Measurements from ENCODE around the gene TUT7.

TUT7 gene

DNA sequence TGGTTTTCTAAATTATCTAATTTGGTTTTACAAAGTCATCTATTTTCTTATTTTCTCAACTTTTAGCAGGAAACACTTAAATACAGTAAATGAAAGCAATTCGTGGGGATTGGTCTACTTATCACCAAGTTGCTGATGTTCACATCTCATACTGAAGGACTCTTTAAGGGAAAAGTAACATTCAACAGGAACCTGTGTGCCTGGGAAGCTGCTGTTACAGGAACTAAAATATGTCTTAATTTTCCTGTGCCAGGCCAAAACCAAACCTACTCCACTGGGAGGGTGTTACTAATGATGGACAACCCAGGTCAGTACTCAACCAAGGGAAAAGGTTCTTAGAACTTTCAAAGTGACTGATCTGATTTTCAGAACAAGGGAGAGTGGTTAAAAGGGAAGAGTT is 77.1 kb downstream of the TUT7 start:
- no peak overlapping the region for H3K4me3 ChIP-seq (replicated peaks; ENCODE audit: low read depth, low read length)
- TF ChIP-seq, protein P1, sequence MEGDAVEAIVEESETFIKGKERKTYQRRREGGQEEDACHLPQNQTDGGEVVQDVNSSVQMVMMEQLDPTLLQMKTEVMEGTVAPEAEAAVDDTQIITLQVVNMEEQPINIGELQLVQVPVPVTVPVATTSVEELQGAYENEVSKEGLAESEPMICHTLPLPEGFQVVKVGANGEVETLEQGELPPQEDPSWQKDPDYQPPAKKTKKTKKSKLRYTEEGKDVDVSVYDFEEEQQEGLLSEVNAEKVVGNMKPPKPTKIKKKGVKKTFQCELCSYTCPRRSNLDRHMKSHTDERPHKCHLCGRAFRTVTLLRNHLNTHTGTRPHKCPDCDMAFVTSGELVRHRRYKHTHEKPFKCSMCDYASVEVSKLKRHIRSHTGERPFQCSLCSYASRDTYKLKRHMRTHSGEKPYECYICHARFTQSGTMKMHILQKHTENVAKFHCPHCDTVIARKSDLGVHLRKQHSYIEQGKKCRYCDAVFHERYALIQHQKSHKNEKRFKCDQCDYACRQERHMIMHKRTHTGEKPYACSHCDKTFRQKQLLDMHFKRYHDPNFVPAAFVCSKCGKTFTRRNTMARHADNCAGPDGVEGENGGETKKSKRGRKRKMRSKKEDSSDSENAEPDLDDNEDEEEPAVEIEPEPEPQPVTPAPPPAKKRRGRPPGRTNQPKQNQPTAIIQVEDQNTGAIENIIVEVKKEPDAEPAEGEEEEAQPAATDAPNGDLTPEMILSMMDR (IDR thresholded peaks at IDR 0.05; ENCODE audit: insufficient read depth, low read length, poor library complexity, severe bottlenecking) = no peak
- H3K36me3 ChIP-seq (ENCODE audit: control insufficient read depth, insufficient read depth, low read length) = peaks cover 3% of the 10 kb centered on the region; the same call in 1 of the 2 replicates

DNA sequence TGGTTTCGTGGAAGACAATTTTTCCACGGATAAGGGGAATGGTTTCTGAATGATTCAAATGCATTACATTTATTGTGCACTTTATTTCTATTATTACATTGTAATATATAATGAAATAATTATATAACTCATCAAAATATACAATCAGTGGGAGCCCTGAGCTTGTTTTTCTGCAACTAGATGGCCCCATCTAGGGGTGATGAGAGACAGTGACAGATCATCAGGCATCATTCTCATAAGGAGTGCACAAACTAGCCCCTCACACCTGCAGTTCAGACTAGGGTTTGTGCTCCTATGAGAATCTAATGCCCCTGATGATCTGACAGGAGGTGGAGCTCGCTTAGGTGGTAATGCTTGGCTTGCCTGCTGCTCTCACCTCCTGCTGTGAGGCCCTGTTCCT is 78.2 kb downstream of the TUT7 start:
- H3K36me3 ChIP-seq (ENCODE audit: control insufficient read depth, insufficient read depth, low read length) = peaks cover 6% of the 10 kb centered on the region
- no peak overlapping the region for H3K4me3 ChIP-seq (replicated peaks; ENCODE audit: low read depth, low read length)
- DNase-seq (ENCODE audit: extremely low read depth, insufficient read length) = no peak
- TF ChIP-seq, protein P1 (IDR thresholded peaks at IDR 0.05; ENCODE audit: insufficient read depth, low read length, poor library complexity, severe bottlenecking) = peak; percentile 23
- H3K27me3 ChIP-seq (replicated peaks; ENCODE audit: control insufficient read depth, insufficient read depth, low read length) = no peaks in the 10 kb centered on the region

More for the DNA sequence above, 77.1 kb downstream of the TUT7 start:
- H3K27me3 ChIP-seq (replicated peaks; ENCODE audit: control insufficient read depth, insufficient read depth, low read length) = no peaks in the 10 kb centered on the region
- DNase-seq (ENCODE audit: extremely low read depth, insufficient read length) = no peak

DNA sequence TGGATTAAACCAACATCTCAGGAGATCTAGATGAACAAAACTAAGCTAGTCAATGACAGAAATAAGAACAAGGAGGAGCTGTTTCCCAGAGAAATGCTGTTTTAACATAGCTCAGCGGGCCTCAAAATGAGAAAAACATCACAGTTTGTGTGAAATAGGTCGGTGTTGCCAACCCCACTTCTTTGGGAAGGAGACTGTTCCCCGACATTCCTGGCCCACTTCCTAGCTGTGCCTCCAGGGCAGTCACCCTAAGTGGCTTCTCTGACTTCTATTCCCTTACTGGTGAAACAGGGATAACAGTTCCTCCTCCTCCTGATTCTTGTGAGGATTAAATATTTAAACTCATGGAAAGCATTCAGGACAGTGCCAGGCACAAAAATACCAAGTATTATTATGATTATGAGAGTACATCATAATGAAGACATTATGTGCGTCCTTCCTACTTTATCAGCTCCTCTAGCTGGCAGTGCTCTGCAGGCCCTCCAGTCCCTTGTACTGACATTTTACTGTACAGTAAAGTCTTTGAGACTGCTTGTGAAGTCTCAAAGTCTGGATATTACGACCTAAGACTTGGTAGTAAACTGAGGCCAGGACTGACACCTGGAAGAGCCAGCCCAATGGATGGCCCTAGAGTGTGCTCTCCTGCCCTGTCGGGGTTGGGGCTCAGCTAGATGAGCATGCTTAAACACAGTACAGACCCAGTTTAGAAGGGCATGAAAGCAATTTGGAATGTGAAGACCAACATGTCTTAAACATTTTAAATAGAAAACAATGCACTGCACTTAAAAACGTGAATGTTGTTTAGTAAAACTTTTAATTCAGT is 79.2 kb downstream of the TUT7 start:
- H3K36me3 ChIP-seq (ENCODE audit: control insufficient read depth, insufficient read depth, low read length) = peaks cover 6% of the 10 kb centered on the region
- TF ChIP-seq, protein P1 (IDR thresholded peaks at IDR 0.05; ENCODE audit: insufficient read depth, low read length, poor library complexity, severe bottlenecking) = no peak
- no peak for DNase-seq (ENCODE audit: extremely low read depth, insufficient read length)

DNA sequence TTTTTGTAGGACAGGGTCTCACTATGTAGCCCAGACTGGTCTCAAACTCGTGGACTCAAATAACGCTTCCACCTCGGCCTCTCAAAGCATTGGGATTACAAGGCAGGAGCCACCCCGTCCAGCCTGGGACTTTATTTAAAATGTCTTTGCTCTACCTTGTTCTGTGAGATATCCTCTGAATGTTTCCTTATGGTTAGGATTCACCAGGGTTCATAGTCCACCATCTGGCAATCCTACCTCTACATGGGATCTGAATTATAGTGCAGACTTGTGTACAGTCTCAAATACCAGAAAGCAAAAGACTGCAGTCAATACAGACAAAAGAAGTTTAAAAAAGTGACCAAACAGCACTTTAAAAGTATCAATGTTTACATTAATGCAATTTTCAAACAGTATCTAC is 82.0 kb downstream of the TUT7 start:
- Histone ChIP-seq H3K4me3 (replicated peaks; ENCODE audit: low read depth, low read length) (no peak overlapping the region), H3K36me3 (ENCODE audit: control insufficient read depth, insufficient read depth, low read length) (peaks cover 6% of the 10 kb centered on the region), H3K27me3 (replicated peaks; ENCODE audit: control insufficient read depth, insufficient read depth, low read length) (no peaks in the 10 kb centered on the region)
- TF ChIP-seq, protein P1 (IDR thresholded peaks at IDR 0.05; ENCODE audit: insufficient read depth, low read length, poor library complexity, severe bottlenecking) = no peak
- no peak for DNase-seq (ENCODE audit: extremely low read depth, insufficient read length)

More for the DNA sequence above, 79.2 kb downstream of the TUT7 start:
- H3K4me3 ChIP-seq (replicated peaks; ENCODE audit: low read depth, low read length) = no peak overlapping the region
- no peaks in the 10 kb centered on the region for H3K27me3 ChIP-seq (replicated peaks; ENCODE audit: control insufficient read depth, insufficient read depth, low read length)

DNA sequence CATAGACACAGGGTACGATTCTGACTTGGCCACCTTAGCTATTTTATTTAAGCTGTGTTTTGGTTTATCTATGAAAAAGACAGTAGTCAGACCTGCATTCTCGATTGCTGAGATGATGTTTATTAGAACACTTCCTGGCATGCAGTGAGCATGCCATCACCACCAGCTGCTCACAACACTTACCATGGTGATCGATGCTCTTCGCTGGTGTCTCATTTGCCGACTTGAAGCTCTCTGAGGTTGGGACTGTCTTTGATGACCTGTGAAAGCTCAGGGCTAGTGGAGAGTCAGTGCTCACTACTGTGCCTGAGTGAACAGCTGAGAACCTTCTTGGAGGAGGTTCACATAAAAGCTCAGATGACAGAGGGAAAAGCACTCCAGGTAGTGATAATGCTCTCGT is 90.3 kb downstream of the TUT7 start:
- DNase-seq (ENCODE audit: extremely low read depth, insufficient read length) = no peak
- no peaks in the 10 kb centered on the region for H3K27me3 ChIP-seq (replicated peaks; ENCODE audit: control insufficient read depth, insufficient read depth, low read length)
- H3K4me3 ChIP-seq (replicated peaks; ENCODE audit: low read depth, low read length) = no peak overlapping the region
- H3K36me3 ChIP-seq (ENCODE audit: control insufficient read depth, insufficient read depth, low read length) = peaks cover 5% of the 10 kb centered on the region
- TF ChIP-seq, protein P1 (IDR thresholded peaks at IDR 0.05; ENCODE audit: insufficient read depth, low read length, poor library complexity, severe bottlenecking) = no peak
